Measurements from ENCODE around the gene KRT38. TPM values are rescaled to one million over a fixed set of nuclear protein-coding genes. Genes with fewer than 3 reads are reported as not detected.
"Not testable (repeated sequence)": the region's sequence is repeated elsewhere in the genome, so short reads cannot be mapped to it uniquely, and the experiment has no call there.

KRT38 gene
- total RNA-seq, 1 donor from 2014 or later, result not detected

- TF ChIP-seq CTCF (IDR thresholded peaks at IDR 0.05), result no peak
- no peaks in the 10 kb centered on the region for H3K4me1 ChIP-seq
- ATAC-seq (no peak), DNase-seq (no peak)
- no peak within 1 kb of the TSS for H3K4me3 ChIP-seq
- H3K27ac ChIP-seq, result no peak within 1 kb of the TSS
- H3K9me3 ChIP-seq, result no peaks in the 10 kb centered on the region
- intact Hi-C loops (cut with DNase I), result no loop called here
- H3K27me3 ChIP-seq (ENCODE audit: low read depth), result no peaks in the 10 kb centered on the region
- no peaks in the 10 kb centered on the region for H3K36me3 ChIP-seq
These were observed 16.6 kb downstream of the KRT38 start, which contains the start of gene KRT37 for GRCh38 chr17:41424111-41424635. Gene KRT37, minus strand, starts transcription at chr17:41424585. Its CDS starts 62 bp downstream, at chr17:41424523.

- H3K36me3 ChIP-seq; H3K27ac ChIP-seq; intact Hi-C loops (cut with DNase I); H3K4me1 ChIP-seq; H3K27me3 ChIP-seq (ENCODE audit: low read depth); H3K9me3 ChIP-seq; DNase-seq; H3K4me3 ChIP-seq; ATAC-seq: not testable (repeated sequence)
These were observed 18.2 kb downstream of the KRT38 start for GRCh38 chr17:41422586-41422985.

GRCh38 chr17:41421617-41422016 is 19.2 kb downstream of the KRT38 start:
- intact Hi-C loops (cut with DNase I), result no loop called here
- H3K4me3 ChIP-seq, result no peak overlapping the region
- DNase-seq (no peak), ATAC-seq (no peak)
- no peaks in the 10 kb centered on the region for H3K9me3 ChIP-seq
- TF ChIP-seq CTCF (IDR thresholded peaks at IDR 0.05), result no peak
- no peak overlapping the region for H3K27ac ChIP-seq
- no peaks in the 10 kb centered on the region for H3K27me3 ChIP-seq (ENCODE audit: low read depth)
- H3K36me3 ChIP-seq, result no peaks in the 10 kb centered on the region
- H3K4me1 ChIP-seq, result no peaks in the 10 kb centered on the region

DNA sequence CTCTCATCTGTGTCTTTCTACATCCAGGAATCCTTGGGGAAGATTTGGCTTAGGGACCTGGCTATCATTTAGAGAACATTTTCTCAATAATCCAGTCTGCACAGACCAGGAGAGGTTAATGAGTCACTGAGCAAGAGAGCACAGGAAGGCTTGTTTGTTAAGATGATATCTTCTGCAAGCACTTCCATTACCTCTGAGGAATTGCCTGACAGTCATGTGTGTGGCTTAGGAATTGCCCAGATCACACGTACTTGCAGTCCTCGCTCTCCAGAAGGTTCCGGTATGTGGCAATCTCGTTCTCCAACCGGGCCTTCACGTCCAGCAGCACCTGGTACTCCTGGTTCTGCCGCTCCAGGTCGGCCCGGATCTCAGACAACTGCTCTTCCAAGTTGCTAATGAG is 19.7 kb downstream of the KRT38 start:
- no peak overlapping the region for H3K4me3 ChIP-seq
- TF ChIP-seq CTCF (IDR thresholded peaks at IDR 0.05), result no peak
- H3K27ac ChIP-seq, result no peak overlapping the region
- intact Hi-C loops (cut with DNase I), result no loop called here
- DNase-seq, result no peak
- ATAC-seq, result no peak
- H3K4me1 ChIP-seq, result no peaks in the 10 kb centered on the region
- no peaks in the 10 kb centered on the region for H3K9me3 ChIP-seq
- H3K27me3 ChIP-seq (ENCODE audit: low read depth), result no peaks in the 10 kb centered on the region
- no peaks in the 10 kb centered on the region for H3K36me3 ChIP-seq

DNA sequence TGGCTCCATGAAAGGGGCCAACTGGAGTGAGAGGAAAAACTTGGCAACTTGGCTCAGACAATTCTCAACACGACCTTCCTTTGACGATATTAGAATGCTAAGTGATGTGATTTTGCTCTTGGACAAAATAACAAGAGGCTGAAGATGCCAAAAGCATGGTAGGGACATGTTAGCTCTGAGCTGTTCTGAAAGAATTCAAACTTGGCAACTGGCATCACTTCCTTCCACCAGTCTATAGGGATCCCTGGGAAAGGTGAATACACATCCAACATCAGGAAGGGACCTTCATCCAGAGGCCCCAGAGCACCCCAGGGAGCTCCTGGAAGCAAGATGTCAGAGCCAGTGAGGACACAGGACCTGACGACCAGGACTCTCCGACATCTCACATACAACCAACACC is 20.6 kb downstream of the KRT38 start:
- intact Hi-C loops (cut with DNase I), result no loop called here
- no peaks in the 10 kb centered on the region for H3K27me3 ChIP-seq (ENCODE audit: low read depth)
- H3K4me1 ChIP-seq, result no peaks in the 10 kb centered on the region
- ATAC-seq, result no peak
- TF ChIP-seq CTCF (IDR thresholded peaks at IDR 0.05), result no peak
- H3K27ac ChIP-seq, result no peak overlapping the region
- H3K36me3 ChIP-seq, result no peaks in the 10 kb centered on the region
- H3K9me3 ChIP-seq, result no peaks in the 10 kb centered on the region
- H3K4me3 ChIP-seq, result no peak overlapping the region
- DNase-seq, result no peak

DNA sequence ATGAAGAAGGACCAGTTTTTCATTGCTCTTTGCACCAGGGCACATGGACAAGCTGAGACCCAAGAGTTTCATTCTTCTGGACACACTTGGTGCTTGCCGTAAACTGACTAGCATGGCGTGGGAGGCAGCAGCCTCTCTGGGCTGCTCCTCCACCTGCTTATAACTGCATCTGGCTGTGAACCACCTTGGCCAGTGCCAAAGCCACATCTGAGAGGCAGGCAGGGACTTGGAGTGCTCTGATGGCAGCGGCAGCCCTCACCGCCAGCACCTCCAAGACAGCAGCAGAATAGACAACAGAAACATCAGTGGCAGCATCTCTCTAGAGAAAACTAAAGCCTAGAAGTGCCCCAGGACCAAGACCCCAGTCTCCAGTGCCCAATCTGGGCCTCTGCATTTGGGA is 21.1 kb downstream of the KRT38 start:
- H3K4me3 ChIP-seq, result no peak overlapping the region
- ATAC-seq, result no peak
- intact Hi-C loops (cut with DNase I), result no loop called here
- H3K4me1 ChIP-seq, result no peaks in the 10 kb centered on the region
- H3K36me3 ChIP-seq, result no peaks in the 10 kb centered on the region
- H3K9me3 ChIP-seq, result no peaks in the 10 kb centered on the region
- no peak overlapping the region for H3K27ac ChIP-seq
- H3K27me3 ChIP-seq (ENCODE audit: low read depth), result no peaks in the 10 kb centered on the region
- no peak for DNase-seq
- TF ChIP-seq CTCF (IDR thresholded peaks at IDR 0.05), result no peak
